Kidney epithelial cell (primary cell): ENCODE data around the gene SEMA4D. TPM values are rescaled to one million over a fixed set of nuclear protein-coding genes. Genes with fewer than 3 reads are reported as not detected.

Experiments used
- DNase-seq: peaks from one replicate; pipeline ENCODE4 v3.0.0-alpha.2; 2010; ENCODE audit warnings: low read depth
- H3K27me3 ChIP-seq: 2 replicates; pipeline ENCODE4 v1.6.0; 2011; ENCODE audit warnings: low read length; ENCODE audit not compliant: control insufficient read depth, insufficient read depth
- H3K36me3 ChIP-seq: 2 replicates; pipeline ENCODE4 v1.5.1; 2011; ENCODE audit warnings: low read length; ENCODE audit not compliant: control insufficient read depth, insufficient read depth
- H3K4me3 ChIP-seq: 2 replicates; pipeline ENCODE4 v1.5.1; 2011; ENCODE audit warnings: low read depth, mild to moderate bottlenecking, control low read depth, low read length
- CTCF ChIP-seq: IDR thresholded peaks from 2 replicates; pipeline ENCODE4 v1.5.1; 2011; ENCODE audit warnings: mild to moderate bottlenecking, moderate library complexity, low read length, control low read depth, inconsistent platforms; ENCODE audit not compliant: insufficient read depth, poor library complexity, severe bottlenecking
- total RNA-seq: library from RNA; depleted of rRNA; stranded (reverse); fragments of >200 nt; gene quantifications from 2 replicates; pipeline ENCODE4 v1.2.3, GENCODE V29; 2015

The SEMA4D gene
- total RNA-seq, 1 donor from 2014 or later: 30.7 TPM

- DNase-seq: no peak
- Histone ChIP-seq H3K36me3 (no peaks in the 10 kb centered on the region), H3K27me3 (no peaks in the 10 kb centered on the region), H3K4me3 (no peak overlapping the region)
- no peak for TF ChIP-seq CTCF
These were observed 139.5 kb downstream of the SEMA4D start for GRCh38 chr9:89358376-89358916.

GRCh38 chr9:89357331-89358197 is 140.3 kb downstream of the SEMA4D start:
- no peak for TF ChIP-seq CTCF
- peaks cover 2% of the 10 kb centered on the region for H3K36me3 ChIP-seq
- DNase-seq: no peak
- no peaks in the 10 kb centered on the region for H3K27me3 ChIP-seq
- H3K4me3 ChIP-seq: no peak overlapping the region

DNA sequence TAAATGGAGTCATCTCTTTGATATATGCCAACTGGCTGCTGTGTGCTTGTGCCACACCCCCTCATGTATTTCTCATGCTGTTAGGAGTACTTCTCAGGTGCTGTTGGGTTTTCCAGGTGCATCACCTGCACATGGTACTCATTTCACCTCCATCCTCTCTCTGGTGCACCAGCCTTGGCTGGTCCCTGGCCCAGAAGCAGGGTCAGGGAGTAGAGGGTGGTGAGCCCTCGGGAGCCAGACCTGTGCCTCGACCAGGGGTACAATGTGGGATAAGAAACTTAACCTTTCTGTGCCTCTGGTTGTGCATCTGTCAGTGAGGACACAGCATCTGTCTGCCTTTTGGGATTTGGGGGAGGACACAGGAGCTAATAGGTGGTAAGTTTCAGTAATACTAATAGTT is 141.1 kb downstream of the SEMA4D start:
- DNase-seq: no peak
- Histone ChIP-seq H3K36me3 (peaks cover 2% of the 10 kb centered on the region), H3K27me3 (no peaks in the 10 kb centered on the region), H3K4me3 (no peak overlapping the region)
- no peak for TF ChIP-seq CTCF

- DNase-seq: no peak
- H3K27me3 ChIP-seq: no peaks in the 10 kb centered on the region
- no peak overlapping the region for H3K4me3 ChIP-seq
- H3K36me3 ChIP-seq: peaks cover 3% of the 10 kb centered on the region
- TF ChIP-seq CTCF: no peak
These were observed 143.4 kb downstream of the SEMA4D start for GRCh38 chr9:89354471-89354870.

- Histone ChIP-seq H3K27me3 (no peaks in the 10 kb centered on the region), H3K4me3 (no peak overlapping the region), H3K36me3 (peaks cover 3% of the 10 kb centered on the region)
- no peak for DNase-seq
- no peak for TF ChIP-seq CTCF
These were observed 143.9 kb downstream of the SEMA4D start for GRCh38 chr9:89353989-89354388.
